Lower lobe of right lung (tissue), 2 donors: ENCODE results near the gene ISM2. TPM values are rescaled to one million over a fixed set of nuclear protein-coding genes. Genes with fewer than 3 reads are reported as not detected.

Experiments
- ATAC-seq, 2 donors: fragments of 200-7000 bp; cut with Tn5 transposase; one replicate each; pipeline ENCODE4 v1.9.1; 2020 to 2022; ENCODE audit warnings: mild to moderate bottlenecking in 2 of 2, moderate library complexity in 2 of 2
- DNase-seq: peaks from one replicate; pipeline ENCODE4 v3.0.0-alpha.2; 2020
- H3K27ac ChIP-seq: fragments of 200-600 bp; one replicate; pipeline ENCODE4 v1.8.0; 2022
- H3K27me3 ChIP-seq: fragments of 200-600 bp; one replicate; pipeline ENCODE4 v1.8.0; 2022; ENCODE audit warnings: low read depth
- H3K36me3 ChIP-seq: fragments of 200-600 bp; one replicate; pipeline ENCODE4 v1.8.0; 2022; ENCODE audit warnings: mild to moderate bottlenecking
- H3K4me1 ChIP-seq: fragments of 200-600 bp; one replicate; pipeline ENCODE4 v1.8.0; 2022
- H3K4me3 ChIP-seq: fragments of 200-600 bp; one replicate; pipeline ENCODE4 v1.8.0; 2022; ENCODE audit warnings: mild to moderate bottlenecking
- H3K9me3 ChIP-seq: fragments of 200-600 bp; one replicate; pipeline ENCODE4 v1.8.0; 2022
- CTCF ChIP-seq: fragments of 200-600 bp; IDR thresholded peaks from one replicate; pipeline ENCODE4 v1.8.0; 2022; ENCODE audit warnings: antibody characterized with exemption, mild to moderate bottlenecking
- intact Hi-C: fragments of 100-400 bp; cut with DNase I; formaldehyde crosslinking; loops from one replicate; pipeline ENCODE4 v1.11.0; 2022
- total RNA-seq: library from RNA; stranded (reverse); fragmentation: NEBNext Ultra II Directional; extraction: Animal tissue kit (Norgen Biotek cat#: 25700); gene quantifications from one replicate; pipeline ENCODE4 v1.2.1, GENCODE V29; 2021
- donor health status: DM: no; HTN: yes; CAD: no; lungs with severe emphysema.

ISM2 gene
- total RNA-seq, 1 donor from 2014 or later = not detected

GRCh38 chr14:77507762-77508161, 9.1 kb upstream of the ISM2 start:
- ATAC-seq (no peak), DNase-seq (no peak)
- no peak overlapping the region for H3K27ac ChIP-seq
- TF ChIP-seq CTCF = no peak
- H3K9me3 ChIP-seq = no peaks in the 10 kb centered on the region
- H3K4me3 ChIP-seq = no peak overlapping the region
- H3K27me3 ChIP-seq = no peaks in the 10 kb centered on the region
- H3K36me3 ChIP-seq = peaks cover 64% of the 10 kb centered on the region
- intact Hi-C loops = no loop called here
- no peaks in the 10 kb centered on the region for H3K4me1 ChIP-seq

- TF ChIP-seq CTCF = no peak
- Histone ChIP-seq H3K27ac (no peak overlapping the region), H3K4me1 (no peaks in the 10 kb centered on the region), H3K9me3 (no peaks in the 10 kb centered on the region), H3K36me3 (peaks cover 36% of the 10 kb centered on the region), H3K4me3 (no peak overlapping the region), H3K27me3 (peaks cover 3% of the 10 kb centered on the region)
- DNase-seq (no peak), ATAC-seq (no peak)
- intact Hi-C loops = no loop called here
These were observed 6.4 kb upstream of the ISM2 start for GRCh38 chr14:77505031-77505430.

GRCh38 chr14:77503138-77503537, 4.5 kb upstream of the ISM2 start:
- no peak for TF ChIP-seq CTCF
- no peak for DNase-seq
- Histone ChIP-seq H3K4me3 (no peak overlapping the region), H3K36me3 (peaks cover 17% of the 10 kb centered on the region), H3K9me3 (no peaks in the 10 kb centered on the region), H3K27ac (no peak overlapping the region), H3K27me3 (peaks cover 22% of the 10 kb centered on the region), H3K4me1 (peaks cover 5% of the 10 kb centered on the region)
- intact Hi-C loops = no loop called here
- ATAC-seq = no peak

GRCh38 chr14:77502109-77502782, 3.6 kb upstream of the ISM2 start:
- H3K4me1 ChIP-seq = peaks cover 8% of the 10 kb centered on the region
- H3K27me3 ChIP-seq = peaks cover 27% of the 10 kb centered on the region
- H3K4me3 ChIP-seq = no peak overlapping the region
- no peaks in the 10 kb centered on the region for H3K9me3 ChIP-seq
- no peak overlapping the region for H3K27ac ChIP-seq
- peaks cover 10% of the 10 kb centered on the region for H3K36me3 ChIP-seq
- no peak for TF ChIP-seq CTCF
- DNase-seq (no peak), ATAC-seq (no peak)
- intact Hi-C loops = no loop called here

GRCh38 chr14:77498984-77499527, 440 bp upstream of the ISM2 start:
- Histone ChIP-seq H3K27me3 (peaks cover 34% of the 10 kb centered on the region), H3K4me3 (peak overlapping the region; percentile 56), H3K4me1 (peaks cover 8% of the 10 kb centered on the region), H3K9me3 (no peaks in the 10 kb centered on the region), H3K36me3 (no peaks in the 10 kb centered on the region), H3K27ac (no peak overlapping the region)
- intact Hi-C loops = no loop called here
- DNase-seq = no peak
- no peak for TF ChIP-seq CTCF
- ATAC-seq = peak; percentile 28 to 42
